ENCODE results near the gene METRNL. TPM values are rescaled to one million over a fixed set of nuclear protein-coding genes. Genes with fewer than 3 reads are reported as not detected.

Gene METRNL
- total RNA-seq, 2 donors from 2014 or later, result 141 to 180 TPM

DNA sequence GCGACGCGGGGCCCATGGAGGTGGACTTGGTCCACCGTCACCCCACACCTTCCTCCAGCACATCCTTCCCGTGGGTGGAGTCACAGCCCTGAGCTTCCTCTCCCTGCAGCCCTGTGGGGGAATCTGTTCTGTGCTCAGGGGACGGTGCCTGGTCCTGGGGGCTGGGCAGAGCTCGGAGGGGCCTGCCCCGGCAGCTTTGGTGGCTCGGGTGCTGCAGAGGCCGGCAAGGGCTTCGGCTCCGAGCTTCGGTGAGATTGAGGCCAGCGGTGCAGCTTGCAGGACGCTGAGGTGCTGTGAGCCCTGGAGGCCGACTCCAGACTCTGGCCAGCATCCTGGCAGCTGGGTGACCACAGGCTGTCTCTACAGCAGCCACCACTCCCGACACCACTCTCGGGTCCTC lies 36.4 kb downstream of the METRNL start:
- no peak for ATAC-seq (ENCODE audit: insufficient number of reproducible peaks, low FRiP score, low read depth)
- no peak for DNase-seq (ENCODE audit: low spot score)
- H3K36me3 ChIP-seq, result no peaks in the 10 kb centered on the region
- H3K27ac ChIP-seq, result no peak overlapping the region
- no peaks in the 10 kb centered on the region for H3K27me3 ChIP-seq (replicated peaks; ENCODE audit: insufficient read depth)
- H3K4me1 ChIP-seq (ENCODE audit: control insufficient read depth in 1 of 2, low read depth in 2 of 2), result peaks cover 0 to 9% of the 10 kb centered on the region in 2 donors
- no peaks in the 10 kb centered on the region for H3K9me3 ChIP-seq
- H3K4me3 ChIP-seq, result no peak overlapping the region
- no peak for TF ChIP-seq CTCF (IDR thresholded peaks at IDR 0.05)

GRCh38 chr17:83116311-83116771 lies 36.9 kb downstream of the METRNL start:
- H3K4me1 ChIP-seq (ENCODE audit: control insufficient read depth in 1 of 2, low read depth in 2 of 2), result peaks cover 0 to 5% of the 10 kb centered on the region in 2 donors
- ATAC-seq (ENCODE audit: insufficient number of reproducible peaks, low FRiP score, low read depth) (no peak), DNase-seq (ENCODE audit: low spot score) (no peak)
- no peak for TF ChIP-seq CTCF (IDR thresholded peaks at IDR 0.05)
- H3K36me3 ChIP-seq, result no peaks in the 10 kb centered on the region
- no peak overlapping the region for H3K4me3 ChIP-seq
- no peaks in the 10 kb centered on the region for H3K9me3 ChIP-seq
- no peak overlapping the region for H3K27ac ChIP-seq
- no peaks in the 10 kb centered on the region for H3K27me3 ChIP-seq (replicated peaks; ENCODE audit: insufficient read depth)

GRCh38 chr17:83116783-83117555 lies 37.6 kb downstream of the METRNL start:
- Histone ChIP-seq H3K9me3 (no peaks in the 10 kb centered on the region), H3K4me1 (ENCODE audit: control insufficient read depth in 1 of 2, low read depth in 2 of 2) (peaks cover 0 to 8% of the 10 kb centered on the region in 2 donors), H3K27me3 (replicated peaks; ENCODE audit: insufficient read depth) (no peaks in the 10 kb centered on the region), H3K4me3 (no peak overlapping the region), H3K36me3 (no peaks in the 10 kb centered on the region), H3K27ac (no peak overlapping the region)
- ATAC-seq (ENCODE audit: insufficient number of reproducible peaks, low FRiP score, low read depth) (no peak), DNase-seq (ENCODE audit: low spot score) (no peak)
- no peak for TF ChIP-seq CTCF (IDR thresholded peaks at IDR 0.05)

- TF ChIP-seq CTCF (IDR thresholded peaks at IDR 0.05), result no peak
- no peak for DNase-seq (ENCODE audit: low spot score)
- H3K4me3 ChIP-seq, result no peak overlapping the region
- no peaks in the 10 kb centered on the region for H3K27me3 ChIP-seq (replicated peaks; ENCODE audit: insufficient read depth)
- H3K36me3 ChIP-seq, result no peaks in the 10 kb centered on the region
- no peaks in the 10 kb centered on the region for H3K9me3 ChIP-seq
- no peak overlapping the region for H3K27ac ChIP-seq
- ATAC-seq (ENCODE audit: insufficient number of reproducible peaks, low FRiP score, low read depth), result no peak
- peaks cover 0 to 14% of the 10 kb centered on the region in 2 donors for H3K4me1 ChIP-seq (ENCODE audit: control insufficient read depth in 1 of 2, low read depth in 2 of 2)
Observed at GRCh38 chr17:83117583-83117982, 38.2 kb downstream of the METRNL start.

DNA sequence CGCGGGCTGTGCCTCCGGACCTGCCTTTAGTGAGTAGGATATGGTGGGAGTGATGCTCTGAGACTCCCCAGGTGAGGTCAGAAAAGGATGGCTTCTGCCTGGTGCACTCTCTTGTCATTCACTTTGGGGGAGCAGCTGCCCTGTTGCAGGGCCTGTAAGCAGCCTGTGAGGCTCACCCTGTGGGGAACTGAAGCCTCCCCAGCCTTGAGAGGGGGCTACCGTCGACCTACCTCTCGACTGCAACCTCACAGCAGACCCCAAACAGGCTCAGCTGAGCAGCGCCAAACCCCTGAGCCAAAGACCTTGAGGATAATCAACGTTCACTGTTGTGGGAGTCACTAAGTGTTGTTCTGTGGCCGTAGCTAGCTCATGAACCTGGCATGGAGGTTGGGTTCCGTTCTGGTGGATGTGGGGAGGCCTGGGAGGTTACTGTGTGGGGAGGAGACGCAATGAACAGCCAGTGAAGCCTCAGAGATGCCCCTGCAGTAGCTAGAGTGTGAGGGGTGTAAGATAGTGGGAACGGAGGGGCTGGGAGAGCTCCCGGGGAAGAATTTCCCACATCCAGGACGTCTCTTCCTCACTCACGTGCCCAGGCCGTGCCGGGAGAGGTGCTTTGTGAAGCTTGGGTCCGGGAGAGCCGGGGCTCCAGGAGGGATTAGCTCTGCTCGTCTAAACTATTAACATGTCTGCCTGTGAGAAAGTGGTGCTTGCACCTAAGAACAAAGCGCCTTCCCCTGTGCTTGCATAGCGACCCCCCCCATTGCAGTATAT lies 38.8 kb downstream of the METRNL start:
- Histone ChIP-seq H3K4me1 (ENCODE audit: control insufficient read depth in 1 of 2, low read depth in 2 of 2) (peaks cover 0 to 14% of the 10 kb centered on the region in 2 donors), H3K9me3 (no peaks in the 10 kb centered on the region), H3K4me3 (no peak overlapping the region), H3K27ac (no peak overlapping the region), H3K27me3 (replicated peaks; ENCODE audit: insufficient read depth) (no peaks in the 10 kb centered on the region), H3K36me3 (no peaks in the 10 kb centered on the region)
- no peak for TF ChIP-seq CTCF (IDR thresholded peaks at IDR 0.05)
- DNase-seq (ENCODE audit: low spot score) (no peak), ATAC-seq (ENCODE audit: insufficient number of reproducible peaks, low FRiP score, low read depth) (no peak)

Measured in thoracic aorta (tissue), 2 donors.